HG02943 (cell line): ENCODE measurements around the gene DPEP2NB.
"Not testable (repeated sequence)": the region's sequence is repeated elsewhere in the genome, so short reads cannot be mapped to it uniquely, and the experiment has no call there.

Experiments used
- ATAC-seq: cut with Tn5 transposase; IDR thresholded peaks from one replicate; pipeline ENCODE4 v1.9.1; 2021; ENCODE audit warnings: mild to moderate bottlenecking, low read depth, moderate library complexity; ENCODE audit not compliant: unreplicated experiment

DPEP2NB gene, protein sequence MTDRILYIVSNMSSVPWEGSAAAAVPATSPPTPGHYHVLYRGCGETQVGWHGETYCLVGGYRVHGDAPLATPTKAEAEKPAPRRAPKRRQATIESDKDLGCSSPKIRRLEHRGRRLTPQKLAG

GRCh38 chr16:68015681-68016080 is at the start of gene DPEP2NB:
DPEP2NB (minus strand) TSS chr16:68015911; CDS start chr16:68015770, 141 bp downstream.
- no peak for ATAC-seq

- no peak for ATAC-seq
These were observed 49.2 kb upstream of the DPEP2NB start for GRCh38 chr16:68064791-68065365.

DNA sequence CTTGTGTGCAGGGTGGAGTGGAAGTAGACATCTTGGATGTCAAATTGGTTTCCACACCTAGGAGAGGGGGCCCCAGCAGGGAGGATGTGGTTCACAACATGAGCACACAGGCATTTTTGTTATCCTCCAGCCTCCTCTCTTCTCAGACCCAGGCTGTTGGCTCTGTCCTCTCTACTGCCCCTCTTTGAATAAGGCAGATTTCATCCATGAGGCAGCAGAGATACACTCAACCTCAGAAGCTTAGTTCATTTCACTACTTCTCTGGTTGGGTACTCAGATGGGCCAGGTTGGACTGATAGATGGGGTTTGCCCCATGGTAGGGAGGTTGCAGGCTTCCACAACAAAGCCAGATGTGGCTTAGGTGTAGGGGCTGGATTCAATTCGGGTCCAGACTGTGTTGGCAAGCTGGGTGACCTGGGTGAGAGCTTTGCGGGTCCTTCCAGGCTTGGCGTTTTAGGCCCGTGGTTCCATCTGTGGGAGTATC is 47.2 kb upstream of the DPEP2NB start:
- ATAC-seq: no peak

DNA sequence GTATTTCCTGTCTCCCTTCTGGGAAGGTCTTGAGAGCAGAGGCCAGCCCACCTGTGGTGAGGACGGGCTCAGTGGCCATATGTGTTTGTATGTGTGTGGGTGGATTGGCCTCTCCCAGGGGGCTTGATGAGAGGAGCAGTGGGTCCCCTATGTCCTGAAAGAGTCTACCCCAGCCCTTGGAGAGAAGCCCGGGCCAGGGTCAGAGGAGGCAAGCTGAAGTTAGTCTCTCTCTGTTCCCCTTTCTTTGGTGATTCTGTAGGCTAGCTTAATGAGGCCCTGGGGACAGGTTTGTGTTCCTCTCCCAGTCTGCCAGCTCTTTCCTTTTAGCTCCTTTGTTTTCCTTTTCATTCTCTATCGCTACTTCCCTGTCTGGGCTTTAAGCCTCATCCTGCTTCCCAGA is 45.7 kb upstream of the DPEP2NB start:
- no peak for ATAC-seq

DNA sequence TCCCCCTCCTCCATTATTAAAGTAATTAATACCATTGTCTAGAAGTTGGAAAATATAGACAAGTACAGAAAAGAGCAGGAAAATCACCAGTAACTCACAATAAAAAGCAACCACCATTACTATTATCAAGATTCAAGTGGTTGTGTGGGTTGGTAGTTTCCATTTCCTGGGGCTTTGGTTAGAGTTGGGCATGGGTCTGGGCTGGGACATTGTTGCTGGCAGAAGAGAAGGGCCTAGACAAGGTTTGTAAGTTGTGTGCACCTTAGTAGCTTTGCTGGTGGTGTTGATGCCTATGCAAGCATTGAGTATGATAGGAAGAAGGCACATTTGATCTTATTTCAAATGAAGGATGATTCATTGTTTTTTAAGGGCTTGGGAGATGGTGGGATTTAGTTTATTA is 44.1 kb upstream of the DPEP2NB start:
- ATAC-seq: no peak

DNA sequence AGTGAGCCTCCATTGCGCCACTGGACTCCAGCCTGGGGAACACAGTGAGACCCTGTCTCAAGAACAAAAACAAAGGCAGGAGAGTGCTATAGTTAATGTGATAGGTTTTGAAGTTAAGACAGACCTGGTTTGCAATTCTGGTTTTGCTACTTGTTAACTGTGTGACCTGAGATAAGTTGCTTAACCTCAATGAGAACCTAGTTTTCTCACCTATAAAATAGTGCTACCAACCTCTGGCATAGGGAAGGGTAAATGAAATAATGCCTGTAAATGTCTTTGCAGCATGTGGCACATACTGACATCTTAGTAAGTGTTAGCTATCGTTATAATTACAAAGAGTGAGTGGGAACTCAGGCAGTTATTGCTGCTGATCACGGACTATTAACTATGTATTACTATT is 39.7 kb upstream of the DPEP2NB start:
- ATAC-seq: no peak

DNA sequence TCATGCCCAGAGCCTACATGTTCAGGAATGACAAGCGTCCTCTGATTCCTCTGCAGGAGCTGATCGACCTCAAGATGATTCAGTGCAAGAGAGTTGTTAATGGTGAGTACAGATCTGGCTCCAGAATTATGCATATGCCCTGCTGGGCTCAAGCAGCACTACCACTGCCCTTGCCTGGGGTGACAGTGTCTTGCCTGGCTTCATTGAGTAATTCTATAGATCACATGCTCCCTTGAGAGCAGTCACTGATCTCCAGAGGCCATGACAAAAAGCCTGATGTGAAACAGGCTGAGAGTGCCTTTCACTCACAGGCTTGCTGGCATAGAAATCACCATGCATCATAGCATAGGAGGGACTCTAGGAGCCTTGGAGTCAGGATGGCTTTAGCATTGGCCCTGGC is 33.7 kb upstream of the DPEP2NB start:
- no peak for ATAC-seq

DNA sequence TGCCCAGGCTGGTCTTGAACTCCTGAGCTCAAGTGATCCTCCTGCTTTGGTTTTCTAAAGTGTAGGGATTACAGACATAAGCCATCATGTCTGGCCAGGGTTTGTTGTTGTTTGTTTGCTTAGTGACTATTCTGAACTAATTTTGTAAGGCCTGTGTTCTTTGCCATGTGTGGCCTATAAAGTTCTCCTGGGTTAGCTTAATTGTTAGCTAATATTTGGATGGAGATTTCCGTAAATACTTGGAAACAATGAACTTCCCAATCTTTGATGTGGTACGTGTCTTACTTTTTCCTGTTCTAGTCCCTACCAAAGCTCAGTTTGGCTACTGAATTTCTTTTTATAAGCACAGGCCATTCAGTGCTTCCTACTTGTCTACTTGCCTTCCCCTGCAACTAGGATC is 32.3 kb upstream of the DPEP2NB start:
- no peak for ATAC-seq

DNA sequence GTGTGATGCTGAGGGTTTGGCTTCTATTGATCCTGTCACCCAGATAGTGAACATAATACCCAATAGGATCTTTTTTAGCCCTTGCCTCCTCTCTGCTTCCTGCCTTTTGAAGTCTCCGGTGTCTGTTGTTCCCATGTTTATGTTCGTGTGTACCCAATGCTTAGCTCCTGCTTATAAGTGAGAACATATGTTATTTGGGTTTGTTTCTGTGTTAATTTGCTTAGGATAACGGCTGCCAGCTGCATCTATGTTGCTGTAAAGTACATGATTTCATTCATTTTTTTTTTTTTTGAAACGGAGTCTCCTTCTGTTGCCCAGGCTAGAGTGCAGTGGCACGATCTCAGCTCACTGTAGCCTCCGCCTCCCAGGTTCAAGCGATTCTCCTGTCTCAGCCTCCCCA is 30.4 kb upstream of the DPEP2NB start:
- ATAC-seq: no peak

- ATAC-seq: no peak
These were observed 26.1 kb upstream of the DPEP2NB start for GRCh38 chr16:68041783-68042182.

GRCh38 chr16:68040506-68041288 is 25.0 kb upstream of the DPEP2NB start:
- no peak for ATAC-seq

GRCh38 chr16:68037841-68038597 is 22.3 kb upstream of the DPEP2NB start:
- no peak for ATAC-seq

- ATAC-seq: no peak
These were observed 19.5 kb upstream of the DPEP2NB start for GRCh38 chr16:68035227-68035626.

- ATAC-seq: no peak
These were observed 17.4 kb upstream of the DPEP2NB start for GRCh38 chr16:68033101-68033500.

DNA sequence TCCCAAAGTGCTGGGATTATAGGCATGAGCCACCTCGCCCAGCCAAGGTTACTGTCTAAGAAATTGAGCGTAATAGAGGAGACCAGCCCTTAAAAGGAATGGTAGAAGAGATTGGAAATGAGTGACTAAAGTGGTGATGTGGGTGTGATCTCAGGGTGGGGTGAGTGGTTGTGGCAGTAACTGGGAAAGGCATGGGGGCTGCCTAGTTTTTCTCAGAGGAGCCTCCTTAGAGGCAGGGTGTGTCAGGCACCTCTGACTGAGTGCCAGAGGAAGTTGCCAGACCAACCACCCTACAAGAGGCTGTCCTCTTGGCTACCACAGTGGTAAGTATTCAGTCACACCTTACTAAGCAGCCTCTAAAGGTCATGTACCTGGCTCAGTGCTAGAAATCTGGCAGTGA is 16.2 kb upstream of the DPEP2NB start:
- ATAC-seq: no peak

- not testable (repeated sequence) for ATAC-seq
These were observed 14.4 kb upstream of the DPEP2NB start for GRCh38 chr16:68030108-68030507.

DNA sequence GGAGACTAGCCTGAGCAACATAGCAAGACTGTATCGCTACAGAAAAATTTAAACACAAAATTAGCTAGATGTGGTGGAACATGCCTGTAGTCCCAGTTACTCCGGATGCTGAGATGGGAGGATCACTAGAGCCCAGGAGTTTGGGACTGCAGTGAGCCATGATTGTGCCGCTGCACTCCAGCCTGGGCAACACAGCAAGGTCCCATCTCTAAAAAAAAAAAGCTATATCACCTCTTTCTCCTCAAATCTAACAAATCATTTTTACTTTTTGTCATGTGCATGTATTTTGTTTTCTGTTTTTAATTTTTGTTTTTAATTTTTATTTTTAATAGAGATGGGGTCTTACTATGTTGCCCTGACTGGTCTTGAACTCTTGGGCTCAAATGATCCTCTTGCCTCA is 13.3 kb upstream of the DPEP2NB start:
- no peak for ATAC-seq

DNA sequence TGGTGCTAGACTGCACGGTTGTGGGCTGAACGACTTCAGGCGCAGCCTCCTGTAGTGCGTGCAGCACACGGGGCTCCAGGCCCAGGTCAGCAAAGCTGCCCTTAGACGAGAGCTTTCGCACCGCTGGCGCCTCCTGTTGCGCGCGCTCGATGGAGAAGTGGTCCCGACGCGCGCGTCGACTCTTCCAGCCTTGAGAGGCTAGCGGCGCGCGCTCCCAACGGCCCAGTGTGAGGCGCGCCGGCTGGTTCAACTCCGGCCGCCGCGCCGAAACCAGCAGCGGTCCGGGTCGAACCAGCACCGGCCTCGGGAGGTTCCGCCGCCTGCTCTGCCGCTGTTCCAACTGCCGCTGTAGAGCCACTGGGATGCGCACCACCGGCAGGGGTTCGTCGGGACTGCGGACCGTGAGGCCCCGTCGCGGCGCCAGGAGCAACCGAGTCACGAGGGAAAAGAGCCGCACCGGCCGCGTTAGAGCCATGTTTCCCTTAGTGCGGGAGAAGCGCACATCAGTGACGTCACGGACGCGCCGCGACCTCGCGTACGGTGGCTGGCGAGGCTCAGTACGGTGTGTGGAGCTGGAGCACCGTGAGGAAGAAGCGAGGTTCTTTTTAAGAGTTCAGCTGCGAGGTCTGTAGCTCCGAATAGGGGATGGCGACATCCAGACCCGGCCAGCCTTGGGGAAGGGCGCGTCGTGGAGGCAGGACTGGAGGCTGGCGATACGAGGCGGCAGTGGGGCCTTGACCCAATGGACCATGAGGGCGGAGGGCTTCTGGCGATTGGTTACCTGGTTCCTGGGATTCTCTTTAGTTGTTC is 7.2 kb upstream of the DPEP2NB start, which contains the start of the genes DDX28 and DUS2:
TSS of gene DDX28 (minus strand) at position 505 of the 810 bp plus-strand sequence. CDS start at position 475, 30 bp downstream.
TSS of gene DUS2 (plus strand) at position 557 of the 810 bp plus-strand sequence. CDS start 14,740 bp downstream, outside the sequence.
- ATAC-seq: peak; percentile 74

DNA sequence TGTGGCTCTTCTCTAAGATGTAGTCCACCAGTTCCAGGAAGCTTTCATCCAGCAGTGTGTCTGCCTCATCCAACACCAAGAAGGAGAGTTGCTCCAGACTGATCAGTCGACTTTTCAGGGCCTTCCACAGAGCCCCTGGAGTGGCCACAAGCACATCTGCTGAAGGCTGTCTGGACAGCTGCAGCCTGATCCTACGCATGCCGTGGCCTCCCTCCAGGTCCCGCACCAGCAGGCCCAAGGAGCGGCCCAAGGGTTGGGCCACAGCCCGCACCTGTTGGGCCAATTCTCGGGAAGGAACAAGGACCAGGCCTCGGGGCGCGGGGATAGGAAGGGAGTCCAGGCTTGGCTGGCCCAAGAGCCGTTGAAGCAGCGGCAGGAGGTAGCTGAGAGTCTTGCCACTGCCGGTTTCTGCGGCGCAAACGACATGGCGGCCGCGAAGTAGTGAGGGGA is 6.6 kb upstream of the DPEP2NB start:
- ATAC-seq: no peak

- ATAC-seq: no peak
These were observed 5.8 kb upstream of the DPEP2NB start for GRCh38 chr16:68021490-68021889.
